ENCODE data around the gene ARHGAP44. TPM values are rescaled to one million over a fixed set of nuclear protein-coding genes. Genes with fewer than 3 reads are reported as not detected.
A peak's percentile ranks its signal among the peaks of the same experiment; 100 is the strongest.

ARHGAP44 gene
- 17.1 and 17.5 TPM in 2 replicates for total RNA-seq (2022)
- percentile 65 among the genes with signal in this experiment for Bru-seq, nascent RNA
- percentile 57 among the genes with signal in this experiment for BruChase-seq, experiment 1, labeled RNA remaining after a 6-hour chase
- percentile 54 among the genes with signal in this experiment for BruChase-seq, experiment 2, labeled RNA remaining after a 2-hour chase
- long read RNA-seq, full-length matches to known transcripts: 4 of 10 reads
- long read RNA-seq, partial matches to known transcripts: 1 of 10 reads
- long read RNA-seq, other reads (novel, unspliced or antisense): 5 of 10 reads

GRCh38 chr17:12789481-12790248, at the start of gene ARHGAP44:
Gene ARHGAP44 (plus strand): TSS chr17:12789498. CDS start chr17:12789839, 341 bp downstream.
- Mint-ChIP-seq H3K4me1 (ENCODE audit: low read depth, unreplicated experiment) (peaks cover 23% of the 10 kb centered on the region), H3K36me3 (ENCODE audit: insufficient read depth, unreplicated experiment) (peaks cover 20% of the 10 kb centered on the region), H3K27me3 (ENCODE audit: unreplicated experiment) (peaks cover 17% of the 10 kb centered on the region), H3K9me3 (ENCODE audit: low read depth, unreplicated experiment) (no peaks in the 10 kb centered on the region), H3K4me3 (ENCODE audit: low read depth, unreplicated experiment) (peak within 1 kb of the TSS; percentile 99), H3K27ac (ENCODE audit: unreplicated experiment) (peak within 1 kb of the TSS; percentile 68)
- TF ChIP-seq CTCF (IDR thresholded peaks at IDR 0.05; ENCODE audit: unreplicated experiment): no peak
- BruUV-seq (replicated peaks): no TSS peak
- CTCF ChIA-PET: interaction anchor here (1.5 to 1.6 kb wide), 2 partner anchors 45 to 48 kb away, joined by 5 to 6 read pairs; no protein-coding TSS in a partner anchor
- intact Hi-C loops (cut with micrococcal nuclease; ENCODE audit: unreplicated experiment): loop anchor here (10.0 kb wide), 1 partner anchor 115 kb away; no protein-coding TSS in a partner anchor
- peak; percentile 72 for DNase-seq

- CTCF ChIA-PET: no interaction called here
- Mint-ChIP-seq H3K9me3 (ENCODE audit: low read depth, unreplicated experiment) (no peaks in the 10 kb centered on the region), H3K27me3 (ENCODE audit: unreplicated experiment) (no peaks in the 10 kb centered on the region), H3K27ac (ENCODE audit: unreplicated experiment) (no peak overlapping the region), H3K4me3 (ENCODE audit: low read depth, unreplicated experiment) (no peak overlapping the region), H3K36me3 (ENCODE audit: insufficient read depth, unreplicated experiment) (no peaks in the 10 kb centered on the region), H3K4me1 (ENCODE audit: low read depth, unreplicated experiment) (peaks cover 39% of the 10 kb centered on the region)
- TF ChIP-seq CTCF (IDR thresholded peaks at IDR 0.05; ENCODE audit: unreplicated experiment): no peak
- no peak for DNase-seq
- intact Hi-C loops (cut with micrococcal nuclease; ENCODE audit: unreplicated experiment): no loop called here
- BruUV-seq (replicated peaks): no TSS peak
Observed at GRCh38 chr17:12739500-12739899, 49.8 kb upstream of the ARHGAP44 start.

- no TSS peak for BruUV-seq (replicated peaks)
- TF ChIP-seq CTCF (IDR thresholded peaks at IDR 0.05; ENCODE audit: unreplicated experiment): no peak
- H3K27me3 Mint-ChIP-seq (ENCODE audit: unreplicated experiment): no peaks in the 10 kb centered on the region
- CTCF ChIA-PET: interaction anchor here (1.1 to 1.3 kb wide), 2 partner anchors 60 to 76 kb away, joined by 3 to 8 read pairs; no protein-coding TSS in a partner anchor
- H3K4me1 Mint-ChIP-seq (ENCODE audit: low read depth, unreplicated experiment): peaks cover 55% of the 10 kb centered on the region
- no peak for DNase-seq
- no peak overlapping the region for H3K27ac Mint-ChIP-seq (ENCODE audit: unreplicated experiment)
- intact Hi-C loops (cut with micrococcal nuclease; ENCODE audit: unreplicated experiment): loop anchor here (2.0 to 10.0 kb wide), 4 partner anchors 70 to 561 kb away; no protein-coding TSS in a partner anchor
- H3K36me3 Mint-ChIP-seq (ENCODE audit: insufficient read depth, unreplicated experiment): no peaks in the 10 kb centered on the region
- no peak overlapping the region for H3K4me3 Mint-ChIP-seq (ENCODE audit: low read depth, unreplicated experiment)
- peaks cover 5% of the 10 kb centered on the region for H3K9me3 Mint-ChIP-seq (ENCODE audit: low read depth, unreplicated experiment)
Observed at GRCh38 chr17:12743046-12743445, 46.3 kb upstream of the ARHGAP44 start.

GRCh38 chr17:12744298-12744697, 45.0 kb upstream of the ARHGAP44 start:
- peak; percentile 39 for DNase-seq
- Mint-ChIP-seq H3K27ac (ENCODE audit: unreplicated experiment) (peak overlapping the region; percentile 39), H3K9me3 (ENCODE audit: low read depth, unreplicated experiment) (peaks cover 5% of the 10 kb centered on the region), H3K4me3 (ENCODE audit: low read depth, unreplicated experiment) (no peak overlapping the region), H3K4me1 (ENCODE audit: low read depth, unreplicated experiment) (peaks cover 48% of the 10 kb centered on the region), H3K27me3 (ENCODE audit: unreplicated experiment) (no peaks in the 10 kb centered on the region), H3K36me3 (ENCODE audit: insufficient read depth, unreplicated experiment) (no peaks in the 10 kb centered on the region)
- intact Hi-C loops (cut with micrococcal nuclease; ENCODE audit: unreplicated experiment): loop anchor here (5.0 to 10.0 kb wide), 2 partner anchors 261 to 562 kb away; no protein-coding TSS in a partner anchor
- CTCF ChIA-PET: interaction anchor here (0.6 to 2.0 kb wide), 2 partner anchors 45 to 608 kb away, joined by 3 to 5 read pairs; partner anchors contain the start of gene ARHGAP44
- TF ChIP-seq CTCF (IDR thresholded peaks at IDR 0.05; ENCODE audit: unreplicated experiment): no peak
- BruUV-seq (replicated peaks): no TSS peak

Data from Calu3 (cell line).